CD4-positive, alpha-beta memory T cell (primary cell): ENCODE results near the gene CALN1. TPM values are rescaled to one million over a fixed set of nuclear protein-coding genes. Genes with fewer than 3 reads are reported as not detected.

Source experiments
- CTCF ChIA-PET: fragments of 350-600 bp; sonication (Branson Sonifier 250); formaldehyde crosslinking; loops from one replicate; lab custom pipeline; 2021; ENCODE audit warnings: inconsistent platforms; ENCODE audit not compliant: partially characterized antibody; lab: Charles Lee
- POLR2A ChIA-PET: fragments of 350-600 bp; sonication (Branson Sonifier 250); formaldehyde crosslinking; loops from one replicate; lab custom pipeline; 2021; ENCODE audit not compliant: partially characterized antibody; lab: Charles Lee
- DNase-seq, 5 donors: peaks; one replicate each; pipeline versions ENCODE4 v3.0.0 to v3.0.0-alpha.2; 2020 to 2022; ENCODE audit warnings: mixed read lengths in 1 of 5
- H3K27ac ChIP-seq: one replicate; pipeline ENCODE4 v1.7.0; 2013; ENCODE audit warnings: low read depth, low read length
- H3K27me3 ChIP-seq: 2 replicates; pipeline ENCODE4 v1.7.0; 2013; ENCODE audit warnings: mild to moderate bottlenecking, low read length, moderate library complexity; ENCODE audit not compliant: insufficient read depth
- H3K36me3 ChIP-seq: 2 replicates; pipeline ENCODE4 v1.7.0; 2013; ENCODE audit warnings: mild to moderate bottlenecking, low read length, moderate library complexity; ENCODE audit not compliant: insufficient read depth
- H3K4me1 ChIP-seq: 2 replicates; pipeline ENCODE4 v1.7.0; 2013; ENCODE audit warnings: mild to moderate bottlenecking, low read length, moderate library complexity; ENCODE audit not compliant: insufficient read depth
- H3K4me3 ChIP-seq, 2 donors: one replicate each; pipeline ENCODE4 v1.7.0; 2013; ENCODE audit warnings: low read length in 2 of 2, mild to moderate bottlenecking in 1 of 2
- H3K9me3 ChIP-seq, 2 donors: one replicate each; pipeline ENCODE4 v1.7.0; 2013; ENCODE audit warnings: low read length in 2 of 2, control low read depth in 1 of 2; ENCODE audit not compliant: control insufficient read depth in 1 of 2
- H3K27ac Mint-ChIP-seq, 7 donors: one replicate each; pipeline ENCODE4 v1.8.0; 2020 to 2021; ENCODE audit warnings: mixed read lengths in 7 of 7, mild to moderate bottlenecking in 6 of 7, inconsistent platforms in 3 of 7, moderate library complexity in 3 of 7
- H3K27me3 Mint-ChIP-seq, 2 donors: one replicate each; pipeline ENCODE4 v1.8.0; 2020 to 2021; ENCODE audit warnings: mixed read lengths in 2 of 2
- H3K36me3 Mint-ChIP-seq, 2 donors: one replicate each; pipeline ENCODE4 v1.8.0; 2020 to 2021; ENCODE audit warnings: mixed read lengths in 2 of 2, inconsistent platforms in 1 of 2, mild to moderate bottlenecking in 1 of 2
- H3K4me1 Mint-ChIP-seq, 4 donors: one replicate each; pipeline ENCODE4 v1.8.0; 2020 to 2021; ENCODE audit warnings: mixed read lengths in 4 of 4, mild to moderate bottlenecking in 1 of 4
- H3K4me3 Mint-ChIP-seq, 8 donors: one replicate each; pipeline ENCODE4 v1.8.0; 2020 to 2021; ENCODE audit warnings: mixed read lengths in 8 of 8, mild to moderate bottlenecking in 7 of 8, moderate library complexity in 6 of 8, inconsistent platforms in 3 of 8
- H3K9me3 Mint-ChIP-seq, 8 donors: one replicate each; pipeline ENCODE4 v1.8.0; 2020 to 2021; ENCODE audit warnings: mixed read lengths in 8 of 8, mild to moderate bottlenecking in 5 of 8, inconsistent platforms in 3 of 8, moderate library complexity in 1 of 8
- intact Hi-C: fragments of 100-400 bp; cut with micrococcal nuclease; formaldehyde crosslinking; loops from one replicate; pipeline ENCODE4 v1.15.1; 2023
- polyA plus RNA-seq, 2 donors: library from polyadenylated mRNA; unstranded; fragments of 300-500 nt; fragmentation: Illumina TruSeq; gene quantifications; one replicate each; pipeline ENCODE4 v1.2.3, GENCODE V29; 2021
- total RNA-seq, 2 experiments: library from RNA; stranded (reverse); gene quantifications; one replicate each; pipeline ENCODE4 v1.2.3, GENCODE V29; 2021

Gene CALN1
- total and polyA plus RNA-seq, 4 experiments from 2014 or later, result not detected

GRCh38 chr7:72283309-72283708 is 128.8 kb downstream of the CALN1 start:
- H3K4me1 ChIP-seq, result no peaks in the 10 kb centered on the region
- H3K27me3 ChIP-seq, result no peaks in the 10 kb centered on the region
- intact Hi-C loops, result no loop called here
- no peaks in the 10 kb centered on the region for H3K27me3 Mint-ChIP-seq
- H3K9me3 Mint-ChIP-seq, result peaks cover 0 to 19% (median 8%) of the 10 kb centered on the region in 8 donors
- no peak overlapping the region for H3K4me3 ChIP-seq
- H3K27ac ChIP-seq, result no peak overlapping the region
- H3K9me3 ChIP-seq, result no peaks in the 10 kb centered on the region
- H3K36me3 ChIP-seq, result no peaks in the 10 kb centered on the region
- no peak overlapping the region for H3K27ac Mint-ChIP-seq
- no peaks in the 10 kb centered on the region for H3K36me3 Mint-ChIP-seq
- no peak for DNase-seq
- ChIA-PET CTCF (no interaction called here), POLR2A (no interaction called here)
- H3K4me1 Mint-ChIP-seq, result no peaks in the 10 kb centered on the region
- no peak overlapping the region for H3K4me3 Mint-ChIP-seq

GRCh38 chr7:72281308-72281707 is 130.8 kb downstream of the CALN1 start:
- Mint-ChIP-seq H3K4me1 (no peaks in the 10 kb centered on the region), H3K27ac (no peak overlapping the region), H3K4me3 (no peak overlapping the region), H3K27me3 (no peaks in the 10 kb centered on the region), H3K36me3 (peaks cover 0 to 4% of the 10 kb centered on the region in 2 donors), H3K9me3 (peaks cover 0 to 33% (median 19%) of the 10 kb centered on the region in 8 donors)
- POLR2A ChIA-PET, result no interaction called here
- CTCF ChIA-PET, result no interaction called here
- Histone ChIP-seq H3K4me1 (no peaks in the 10 kb centered on the region), H3K4me3 (no peak overlapping the region), H3K36me3 (no peaks in the 10 kb centered on the region), H3K27ac (no peak overlapping the region), H3K9me3 (no peaks in the 10 kb centered on the region), H3K27me3 (no peaks in the 10 kb centered on the region)
- intact Hi-C loops, result no loop called here
- no peak for DNase-seq

GRCh38 chr7:72279203-72279602 is 132.9 kb downstream of the CALN1 start:
- Histone ChIP-seq H3K36me3 (no peaks in the 10 kb centered on the region), H3K27me3 (no peaks in the 10 kb centered on the region), H3K4me3 (no peak overlapping the region), H3K27ac (no peak overlapping the region), H3K4me1 (no peaks in the 10 kb centered on the region), H3K9me3 (no peaks in the 10 kb centered on the region)
- CTCF ChIA-PET, result no interaction called here
- no peak for DNase-seq
- H3K27me3 Mint-ChIP-seq, result no peaks in the 10 kb centered on the region
- H3K4me1 Mint-ChIP-seq, result no peaks in the 10 kb centered on the region
- peaks cover 0 to 40% (median 23%) of the 10 kb centered on the region in 8 donors for H3K9me3 Mint-ChIP-seq
- no peak overlapping the region for H3K4me3 Mint-ChIP-seq
- H3K36me3 Mint-ChIP-seq, result peaks cover 1 to 4% of the 10 kb centered on the region in 2 donors
- intact Hi-C loops, result no loop called here
- no peak overlapping the region for H3K27ac Mint-ChIP-seq
- POLR2A ChIA-PET, result no interaction called here

- no peaks in the 10 kb centered on the region for H3K36me3 ChIP-seq
- no peaks in the 10 kb centered on the region for H3K27me3 Mint-ChIP-seq
- DNase-seq, result no peak
- no peak overlapping the region for H3K27ac ChIP-seq
- H3K27ac Mint-ChIP-seq, result no peak overlapping the region
- no peak overlapping the region for H3K4me3 ChIP-seq
- H3K27me3 ChIP-seq, result no peaks in the 10 kb centered on the region
- ChIA-PET POLR2A (no interaction called here), CTCF (no interaction called here)
- intact Hi-C loops, result no loop called here
- no peak overlapping the region for H3K4me3 Mint-ChIP-seq
- H3K4me1 Mint-ChIP-seq, result no peaks in the 10 kb centered on the region
- H3K4me1 ChIP-seq, result no peaks in the 10 kb centered on the region
- no peaks in the 10 kb centered on the region for H3K9me3 ChIP-seq
- H3K36me3 Mint-ChIP-seq, result peaks cover 1 to 4% of the 10 kb centered on the region in 2 donors
- H3K9me3 Mint-ChIP-seq, result peaks cover 0 to 35% (median 24%) of the 10 kb centered on the region in 8 donors
These were observed 133.6 kb downstream of the CALN1 start for GRCh38 chr7:72278550-72278949.

GRCh38 chr7:72275382-72276070 is 136.6 kb downstream of the CALN1 start:
- no peaks in the 10 kb centered on the region for H3K9me3 ChIP-seq
- H3K4me1 ChIP-seq, result no peaks in the 10 kb centered on the region
- no peaks in the 10 kb centered on the region for H3K36me3 ChIP-seq
- intact Hi-C loops, result no loop called here
- POLR2A ChIA-PET, result no interaction called here
- Mint-ChIP-seq H3K9me3 (peaks cover 0 to 49% (median 22%) of the 10 kb centered on the region in 8 donors), H3K4me1 (no peaks in the 10 kb centered on the region), H3K4me3 (no peak overlapping the region), H3K27me3 (no peaks in the 10 kb centered on the region), H3K36me3 (peaks cover 1 to 4% of the 10 kb centered on the region in 2 donors), H3K27ac (no peak overlapping the region)
- CTCF ChIA-PET, result no interaction called here
- no peak overlapping the region for H3K27ac ChIP-seq
- no peak overlapping the region for H3K4me3 ChIP-seq
- H3K27me3 ChIP-seq, result no peaks in the 10 kb centered on the region
- no peak for DNase-seq

GRCh38 chr7:72272479-72272878 is 139.7 kb downstream of the CALN1 start:
- Histone ChIP-seq H3K9me3 (no peaks in the 10 kb centered on the region), H3K4me3 (no peak overlapping the region), H3K36me3 (no peaks in the 10 kb centered on the region), H3K27me3 (no peaks in the 10 kb centered on the region), H3K27ac (no peak overlapping the region), H3K4me1 (no peaks in the 10 kb centered on the region)
- Mint-ChIP-seq H3K9me3 (peaks cover 2 to 50% (median 26%) of the 10 kb centered on the region in 8 donors), H3K4me3 (no peak overlapping the region), H3K36me3 (peaks cover 1 to 4% of the 10 kb centered on the region in 2 donors), H3K27ac (no peak overlapping the region), H3K27me3 (no peaks in the 10 kb centered on the region), H3K4me1 (no peaks in the 10 kb centered on the region)
- intact Hi-C loops, result no loop called here
- DNase-seq, result no peak
- ChIA-PET POLR2A (no interaction called here), CTCF (no interaction called here)

GRCh38 chr7:72268796-72269195 is 143.3 kb downstream of the CALN1 start:
- no peak for DNase-seq
- no peak overlapping the region for H3K27ac Mint-ChIP-seq
- no peaks in the 10 kb centered on the region for H3K36me3 Mint-ChIP-seq
- peaks cover 0 to 34% (median 14%) of the 10 kb centered on the region in 8 donors for H3K9me3 Mint-ChIP-seq
- intact Hi-C loops, result no loop called here
- no peaks in the 10 kb centered on the region for H3K4me1 Mint-ChIP-seq
- no peak overlapping the region for H3K4me3 Mint-ChIP-seq
- ChIA-PET POLR2A (no interaction called here), CTCF (no interaction called here)
- no peaks in the 10 kb centered on the region for H3K27me3 Mint-ChIP-seq
- H3K4me1 ChIP-seq, result no peaks in the 10 kb centered on the region
- no peak overlapping the region for H3K4me3 ChIP-seq
- H3K27ac ChIP-seq, result no peak overlapping the region
- no peaks in the 10 kb centered on the region for H3K27me3 ChIP-seq
- H3K9me3 ChIP-seq, result no peaks in the 10 kb centered on the region
- H3K36me3 ChIP-seq, result no peaks in the 10 kb centered on the region
